ENCODE results near the gene POLE2.

GRCh38 chr14:49623387-49623786 lies 64.6 kb downstream of the POLE2 start:
- TF ChIP-seq CTCF (IDR thresholded peaks at IDR 0.05 in 8 of 11, conservative IDR thresholded peaks at IDR 0.05 in 3 of 11) (no peak), POLR2A (IDR thresholded peaks at IDR 0.05) (no peak)

Measured in spleen (tissue), 7 donors.